Peyer's patch (tissue), 4 donors: ENCODE measurements around the gene AFAP1L1.

ENCODE experiments used
- POLR2A ChIP-seq, 2 donors: fragments of 450-650 bp; IDR thresholded peaks; one replicate each; pipeline ENCODE4 v1.5.1; 2017; ENCODE audit warnings: antibody characterized with exemption in 2 of 2, mild to moderate bottlenecking in 2 of 2, moderate library complexity in 2 of 2
- TF ChIP-seq, protein P1 (sequence below), 6 experiments: fragments of 450-650 bp in 4 of 6; fragments of 200-600 bp in 2 of 6; sonication (generic) in 1 of 6; IDR thresholded peaks; one replicate each; pipeline ENCODE4 v1.5.1; 2017 to 2019; ENCODE audit warnings: antibody characterized with exemption in 6 of 6, mild to moderate bottlenecking in 3 of 6, moderate library complexity in 1 of 6

DNA sequence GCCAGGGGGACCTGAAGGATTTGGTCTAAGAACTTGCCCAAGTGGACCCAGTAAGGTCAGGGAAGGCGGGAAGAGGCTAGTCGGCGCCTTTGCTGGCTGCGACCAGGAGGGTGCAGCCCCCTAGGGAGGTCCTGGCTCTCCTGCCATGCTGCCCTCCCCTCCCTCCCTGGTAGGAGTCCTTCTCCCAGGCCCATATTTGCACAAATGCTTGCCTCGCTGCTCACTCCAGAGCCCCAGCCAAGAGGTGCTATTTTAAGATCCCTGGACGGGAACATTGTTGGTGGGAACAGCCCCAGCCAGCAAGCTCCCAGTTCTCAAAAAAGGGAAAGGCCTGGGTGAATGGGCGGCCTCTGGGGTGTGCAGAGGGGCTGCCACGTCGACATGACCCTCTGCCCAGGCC is 111.7 kb downstream of the AFAP1L1 start:
- TF ChIP-seq, protein P1, sequence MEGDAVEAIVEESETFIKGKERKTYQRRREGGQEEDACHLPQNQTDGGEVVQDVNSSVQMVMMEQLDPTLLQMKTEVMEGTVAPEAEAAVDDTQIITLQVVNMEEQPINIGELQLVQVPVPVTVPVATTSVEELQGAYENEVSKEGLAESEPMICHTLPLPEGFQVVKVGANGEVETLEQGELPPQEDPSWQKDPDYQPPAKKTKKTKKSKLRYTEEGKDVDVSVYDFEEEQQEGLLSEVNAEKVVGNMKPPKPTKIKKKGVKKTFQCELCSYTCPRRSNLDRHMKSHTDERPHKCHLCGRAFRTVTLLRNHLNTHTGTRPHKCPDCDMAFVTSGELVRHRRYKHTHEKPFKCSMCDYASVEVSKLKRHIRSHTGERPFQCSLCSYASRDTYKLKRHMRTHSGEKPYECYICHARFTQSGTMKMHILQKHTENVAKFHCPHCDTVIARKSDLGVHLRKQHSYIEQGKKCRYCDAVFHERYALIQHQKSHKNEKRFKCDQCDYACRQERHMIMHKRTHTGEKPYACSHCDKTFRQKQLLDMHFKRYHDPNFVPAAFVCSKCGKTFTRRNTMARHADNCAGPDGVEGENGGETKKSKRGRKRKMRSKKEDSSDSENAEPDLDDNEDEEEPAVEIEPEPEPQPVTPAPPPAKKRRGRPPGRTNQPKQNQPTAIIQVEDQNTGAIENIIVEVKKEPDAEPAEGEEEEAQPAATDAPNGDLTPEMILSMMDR (IDR thresholded peaks at IDR 0.05) = no peak
- TF ChIP-seq POLR2A (IDR thresholded peaks at IDR 0.05) = no peak
